HG02642 (cell line): ENCODE results near the gene ASB9.
"Not testable (repeated sequence)": the region's sequence is repeated elsewhere in the genome, so short reads cannot be mapped to it uniquely, and the experiment has no call there.

ENCODE experiments used
- ATAC-seq: cut with Tn5 transposase; IDR thresholded peaks from one replicate; pipeline ENCODE4 v1.9.1; 2021; ENCODE audit warnings: mild to moderate bottlenecking; ENCODE audit not compliant: unreplicated experiment, poor library complexity

The ASB9 gene, protein sequence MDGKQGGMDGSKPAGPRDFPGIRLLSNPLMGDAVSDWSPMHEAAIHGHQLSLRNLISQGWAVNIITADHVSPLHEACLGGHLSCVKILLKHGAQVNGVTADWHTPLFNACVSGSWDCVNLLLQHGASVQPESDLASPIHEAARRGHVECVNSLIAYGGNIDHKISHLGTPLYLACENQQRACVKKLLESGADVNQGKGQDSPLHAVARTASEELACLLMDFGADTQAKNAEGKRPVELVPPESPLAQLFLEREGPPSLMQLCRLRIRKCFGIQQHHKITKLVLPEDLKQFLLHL

GRCh38 chrX:15269618-15270521 is at the start of gene ASB9:
Gene ASB9 (minus strand): TSS chrX:15270083. CDS start chrX:15269874, 209 bp downstream.
- ATAC-seq: no peak

DNA sequence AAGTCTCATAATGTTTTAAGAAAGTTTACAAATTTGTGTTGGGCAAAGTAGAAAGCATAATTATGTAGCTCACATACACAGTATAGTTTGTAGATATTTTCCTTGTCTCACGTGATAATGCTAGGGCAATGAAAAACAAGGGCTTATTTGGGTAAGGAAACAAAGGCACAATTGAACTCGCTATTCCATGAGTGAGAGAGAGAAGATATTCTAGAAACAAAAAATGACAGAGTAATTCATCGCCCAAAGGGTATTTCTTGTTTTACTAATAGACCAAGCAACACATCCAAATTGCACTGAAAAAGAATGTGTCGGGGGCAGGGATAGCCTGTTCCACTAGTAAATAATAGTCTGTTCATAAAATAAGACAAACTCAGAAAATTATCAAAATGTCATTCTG is 49.2 kb upstream of the ASB9 start:
- ATAC-seq: no peak

DNA sequence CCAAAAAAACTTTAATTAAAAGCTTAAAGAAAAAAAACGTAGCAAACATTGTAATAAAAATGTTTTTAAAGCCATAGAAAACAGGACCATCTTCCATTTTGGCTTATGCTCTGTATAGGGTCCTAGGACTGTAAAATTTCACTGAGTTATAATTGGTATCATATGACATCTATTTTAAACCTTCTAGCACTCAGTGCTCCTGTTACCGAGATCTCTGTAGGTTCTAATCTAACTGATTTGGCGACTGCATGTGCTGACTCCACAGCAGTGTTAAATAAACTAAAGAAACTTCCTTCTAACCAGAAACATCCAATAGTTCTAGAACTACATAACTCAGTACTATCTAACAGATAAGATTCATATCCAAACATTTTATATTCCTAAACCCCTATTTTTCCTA is 45.6 kb upstream of the ASB9 start, which contains the start of gene ASB11:
ASB11 (minus strand) TSS at position 132 of the 400 bp plus-strand sequence; CDS start at position 97, 35 bp downstream.
- no peak for ATAC-seq

GRCh38 chrX:15314472-15314871 is 44.6 kb upstream of the ASB9 start:
- ATAC-seq: no peak

DNA sequence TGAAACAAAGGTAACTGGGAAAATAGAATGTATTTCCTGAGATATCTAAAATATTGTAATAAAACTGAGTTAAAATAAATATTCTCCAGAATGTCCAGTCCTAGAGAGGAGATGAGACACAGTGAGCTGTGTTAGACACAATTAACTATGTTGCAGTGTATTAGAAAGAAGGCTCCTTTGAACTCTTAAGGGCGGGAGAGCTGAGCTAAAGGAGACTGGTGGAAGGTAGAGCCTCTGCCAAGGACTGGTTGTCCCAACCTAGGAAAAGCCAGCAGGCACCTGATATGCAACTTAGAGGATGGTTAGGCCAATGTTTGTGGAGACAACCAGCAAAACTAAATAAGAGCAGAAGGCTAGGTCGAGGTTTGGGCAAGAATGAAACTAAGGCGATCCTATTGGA is 41.2 kb upstream of the ASB9 start:
- ATAC-seq: no peak

DNA sequence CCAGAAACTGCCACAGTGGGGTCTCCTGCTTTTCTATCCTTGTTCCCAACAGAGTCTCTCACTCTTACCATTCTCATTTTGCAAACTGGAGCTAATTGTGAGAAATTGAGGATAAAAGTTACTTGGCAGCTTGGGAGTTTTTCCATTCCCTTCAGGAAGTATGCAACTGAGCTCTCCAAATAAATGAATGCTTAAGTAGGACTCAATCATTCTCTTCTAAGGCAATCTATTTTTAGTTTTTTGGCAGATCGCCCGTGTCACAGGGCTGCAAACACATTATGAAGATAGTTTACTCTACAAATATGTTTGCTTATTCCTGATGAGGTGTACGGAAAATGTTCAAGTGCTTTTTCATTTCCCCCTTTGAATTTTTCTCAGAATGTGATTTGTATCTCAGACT is 40.2 kb upstream of the ASB9 start:
- ATAC-seq: no peak

DNA sequence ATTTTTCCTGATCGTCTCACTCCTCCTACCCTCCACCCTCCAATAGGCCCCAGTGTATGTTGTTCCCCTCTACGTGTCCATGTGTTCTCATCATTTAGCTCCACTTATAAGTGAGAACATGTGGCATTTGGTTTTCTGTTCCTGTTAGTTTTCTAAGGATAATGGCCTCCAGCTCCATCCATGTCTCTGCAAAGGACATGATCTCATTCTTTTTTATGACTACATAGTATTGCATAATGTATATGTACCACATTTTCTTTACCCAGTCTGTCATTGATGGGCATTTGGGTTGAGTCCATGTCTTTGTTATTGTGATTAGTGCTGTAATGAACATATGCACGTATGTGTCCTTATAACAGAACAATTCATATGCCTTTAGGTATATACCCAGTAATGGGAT is 36.0 kb upstream of the ASB9 start:
- ATAC-seq: not testable (repeated sequence)

DNA sequence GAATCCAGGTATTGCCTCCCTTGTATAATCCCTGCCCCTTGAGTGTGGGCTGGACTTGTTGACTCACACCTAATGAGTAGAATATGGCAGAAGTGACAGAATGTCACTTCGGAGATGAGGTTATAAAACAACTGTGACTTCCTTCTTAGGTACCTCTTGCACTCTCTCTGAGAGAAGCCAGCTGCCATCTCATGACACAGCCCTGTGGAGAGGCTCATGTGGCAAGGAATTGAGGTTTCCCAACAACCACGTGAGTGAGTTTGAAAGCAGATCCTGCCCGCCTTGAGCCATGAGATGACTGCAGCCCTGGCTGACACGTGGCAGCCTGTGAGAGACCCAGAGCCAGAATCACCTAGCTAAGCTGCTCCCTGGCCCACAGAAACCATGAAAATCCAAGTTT is 32.0 kb upstream of the ASB9 start:
- ATAC-seq: no peak

- ATAC-seq: no peak
Measured at GRCh38 chrX:15299941-15300851, 30.3 kb upstream of the ASB9 start.

DNA sequence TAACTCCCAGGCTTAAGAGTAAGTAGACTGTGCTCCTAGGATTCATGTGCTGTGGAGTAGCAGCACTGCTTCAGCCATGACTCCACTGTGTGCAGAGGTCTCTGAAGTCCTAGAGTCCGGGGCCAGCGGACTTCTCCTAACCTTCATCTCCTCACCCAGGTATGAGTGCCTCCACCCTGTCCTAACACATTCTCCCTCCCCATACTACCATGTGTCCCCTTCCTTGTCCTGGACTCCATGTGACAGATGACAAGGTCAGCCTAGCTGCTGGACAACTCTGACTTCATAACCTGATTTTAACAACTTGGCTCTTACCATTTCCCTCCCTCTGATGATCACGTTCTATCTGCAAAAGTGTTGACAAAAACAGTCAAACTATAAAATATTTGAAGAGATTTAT is 28.9 kb upstream of the ASB9 start:
- ATAC-seq: no peak

GRCh38 chrX:15298201-15298600 is 28.3 kb upstream of the ASB9 start:
- ATAC-seq: no peak

- no peak for ATAC-seq
Measured at GRCh38 chrX:15293451-15293850, 23.6 kb upstream of the ASB9 start.

GRCh38 chrX:15292861-15293260 is 23.0 kb upstream of the ASB9 start:
- no peak for ATAC-seq

- no peak for ATAC-seq
Measured at GRCh38 chrX:15277604-15278003, 7.7 kb upstream of the ASB9 start.

DNA sequence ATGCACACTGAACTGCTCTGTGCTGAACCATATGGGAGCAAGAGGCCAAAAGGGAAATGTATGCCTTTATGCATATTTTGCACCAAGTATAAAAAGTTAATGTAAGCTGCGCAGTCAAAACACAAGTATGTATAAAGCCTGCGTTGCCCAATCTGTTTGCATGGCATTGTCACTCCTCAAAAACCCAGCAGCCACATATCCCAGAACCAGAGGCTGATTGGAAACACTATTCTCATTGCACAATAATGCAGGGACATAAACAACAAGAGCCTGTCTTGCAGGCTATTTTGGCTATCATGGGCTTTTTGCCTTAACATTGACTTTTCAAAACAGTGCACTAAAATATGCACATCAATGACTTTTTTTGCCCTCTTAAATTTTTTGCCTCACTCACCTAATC is 5.1 kb upstream of the ASB9 start:
- no peak for ATAC-seq

DNA sequence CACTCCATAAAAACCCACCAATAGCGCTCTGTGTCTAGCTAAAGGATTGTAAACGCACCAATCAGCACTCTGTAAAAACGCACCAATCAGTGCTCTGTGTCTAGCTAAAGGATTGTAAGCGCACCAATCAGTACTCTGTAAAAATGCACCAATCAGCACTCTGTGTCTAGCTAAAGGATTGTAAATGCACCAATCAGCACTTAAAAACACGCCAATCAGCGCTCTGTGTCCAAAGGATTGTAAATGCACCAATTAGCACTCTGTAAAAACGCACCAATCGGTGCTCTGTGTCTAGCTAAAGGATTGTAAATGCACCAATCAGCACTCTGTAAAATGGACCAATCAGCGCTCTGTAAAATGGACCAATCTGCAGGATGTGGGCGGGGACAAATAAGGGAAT is 3.4 kb upstream of the ASB9 start:
- not testable (repeated sequence) for ATAC-seq

DNA sequence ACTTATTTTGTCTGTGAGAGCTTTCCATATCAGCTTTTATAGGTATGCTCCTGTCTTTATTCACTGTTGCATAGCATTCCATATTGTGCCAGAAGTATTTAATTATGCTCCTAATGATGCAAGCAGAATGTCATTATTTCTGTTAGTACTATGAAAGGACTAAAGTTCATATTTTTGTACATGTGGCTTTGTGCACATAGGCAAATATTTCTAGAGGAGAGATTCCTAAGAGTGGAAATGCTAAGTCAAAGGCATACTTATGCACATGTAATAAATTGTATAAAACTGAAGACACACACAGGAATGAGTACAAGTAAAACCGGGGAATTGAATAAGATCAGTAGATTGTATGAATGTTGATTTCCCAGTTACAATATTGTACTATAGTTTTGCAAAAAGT is 1.9 kb upstream of the ASB9 start:
- no peak for ATAC-seq

- no peak for ATAC-seq
Measured at GRCh38 chrX:15269120-15269519, 763 bp downstream of the ASB9 start.

GRCh38 chrX:15254852-15255251 is 15.0 kb downstream of the ASB9 start:
- ATAC-seq: no peak

DNA sequence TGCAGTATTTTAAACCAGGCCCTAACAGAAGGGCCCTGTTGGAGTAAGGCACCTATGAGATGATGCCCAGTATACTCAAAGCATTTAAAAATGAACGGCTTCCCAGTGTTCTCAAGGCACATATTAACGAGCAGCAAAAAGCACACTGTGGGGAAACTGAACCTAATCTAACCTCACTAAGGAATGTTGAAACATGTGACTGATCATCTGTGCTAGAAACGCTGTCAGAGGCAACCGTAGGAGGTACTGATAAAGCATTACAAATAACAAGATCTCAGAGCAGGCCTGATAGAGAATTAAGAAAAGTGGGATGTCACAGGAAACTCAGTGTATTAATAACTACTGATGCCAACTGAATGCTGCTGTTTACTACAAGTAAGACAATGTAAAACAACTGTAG is 24.0 kb downstream of the ASB9 start:
- ATAC-seq: no peak
